SK-N-SH (cell line): ENCODE measurements around the gene TRAF2. TPM values are rescaled to one million over a fixed set of nuclear protein-coding genes. Genes with fewer than 3 reads are reported as not detected.

Experiments
- CTCF ChIA-PET: fragments of 300-600, 350-600 bp; formaldehyde crosslinking; extraction: SDS; loops from one replicate; lab custom pipeline; 2021; lab: Yijun Ruan, JAX
- POLR2A ChIA-PET: fragments of 350-600 bp; sonication (Branson Sonifier 250); formaldehyde crosslinking; extraction: SDS; loops from one replicate; lab custom pipeline; 2020; ENCODE audit warnings: antibody characterized with exemption, inconsistent platforms; lab: Yijun Ruan, JAX
- DNase-seq: peaks from one replicate; pipeline ENCODE4 v3.0.0; 2012
- H2AFZ ChIP-seq: fragments of 200-600 bp; sonication (generic); 2 replicates; pipeline ENCODE4 v1.8.1; 2016; ENCODE audit warnings: antibody characterized with exemption, mild to moderate bottlenecking, low read depth
- H3F3A ChIP-seq: fragments of 200-600 bp; sonication (generic); replicated peaks from 2 replicates; pipeline ENCODE3; 2016; ENCODE audit warnings: antibody characterized with exemption, mild to moderate bottlenecking; ENCODE audit not compliant: insufficient read depth
- H3K27ac ChIP-seq, 2 experiments: fragments of 200-500 bp in 1 of 2; fragments of 200-600 bp in 1 of 2; sonication (Bioruptor generic) in 1 of 2; sonication (generic), shearing (Covaris generic) in 1 of 2; 2 replicates each; pipeline versions ENCODE4 v1.5.1 to v1.6.1; 2014 to 2016; ENCODE audit warnings: low read depth in 2 of 2, inconsistent platforms in 1 of 2, low read length in 1 of 2, mild to moderate bottlenecking in 1 of 2, mixed read lengths in 1 of 2
- H3K27me3 ChIP-seq: fragments of 200-600 bp; sonication (generic), shearing (Covaris generic); 2 replicates; pipeline ENCODE4 v1.6.1; 2016; ENCODE audit warnings: mixed run types; ENCODE audit not compliant: insufficient read depth
- H3K36me3 ChIP-seq, 2 experiments: fragments of 200-500 bp in 1 of 2; fragments of 200-600 bp in 1 of 2; sonication (Bioruptor generic) in 1 of 2; sonication (generic) in 1 of 2; replicated peaks in 1 of 2; 2 replicates each; pipeline versions ENCODE3 to v1.5.1; 2014 to 2016; ENCODE audit warnings: low read length in 1 of 2, mild to moderate bottlenecking in 1 of 2; ENCODE audit not compliant: insufficient read depth in 2 of 2, control insufficient read depth in 1 of 2
- H3K4me1 ChIP-seq, 2 experiments: fragments of 200-500 bp in 1 of 2; fragments of 200-600 bp in 1 of 2; sonication (Bioruptor generic) in 1 of 2; sonication (generic), shearing (Covaris generic) in 1 of 2; 2 replicates each; pipeline versions ENCODE4 v1.5.1 to v1.6.1; 2014 to 2016; ENCODE audit warnings: low read depth in 1 of 2, low read length in 1 of 2, mixed run types in 1 of 2; ENCODE audit not compliant: insufficient read depth in 2 of 2, control insufficient read depth in 1 of 2
- H3K4me2 ChIP-seq: fragments of 200-600 bp; sonication (generic), shearing (Covaris generic); 2 replicates; pipeline ENCODE4 v1.6.1; 2017; ENCODE audit warnings: mixed run types
- H3K4me3 ChIP-seq, 2 experiments: fragments of 200-500 bp in 1 of 2; fragments of 200-600 bp in 1 of 2; sonication (Bioruptor generic) in 1 of 2; sonication (generic), shearing (Covaris generic) in 1 of 2; 2 replicates each; pipeline versions ENCODE4 v1.5.1 to v1.8.1; 2014 to 2016; ENCODE audit warnings: low read depth in 2 of 2, inconsistent platforms in 1 of 2, low read length in 1 of 2, mild to moderate bottlenecking in 1 of 2, mixed read lengths in 1 of 2, moderate library complexity in 1 of 2
- H3K79me2 ChIP-seq: fragments of 200-600 bp; sonication (generic); 2 replicates; pipeline ENCODE4 v1.8.1; 2017; ENCODE audit warnings: mild to moderate bottlenecking; ENCODE audit not compliant: insufficient read depth
- H3K9ac ChIP-seq: fragments of 200-600 bp; sonication (generic); 2 replicates; pipeline ENCODE4 v1.6.1; 2017; ENCODE audit warnings: mixed run types
- H3K9me2 ChIP-seq: fragments of 200-600 bp; sonication (generic); 2 replicates; pipeline ENCODE4 v1.6.1; 2017; ENCODE audit warnings: mixed run types
- H3K9me3 ChIP-seq: fragments of 200-600 bp; sonication (generic); 2 replicates; pipeline ENCODE4 v1.6.1; 2017; ENCODE audit warnings: mixed run types, mild to moderate bottlenecking, moderate library complexity
- H4K20me1 ChIP-seq: fragments of 200-600 bp; sonication (generic); 2 replicates; pipeline ENCODE4 v1.6.1; 2017; ENCODE audit warnings: mild to moderate bottlenecking, mixed run types; ENCODE audit not compliant: insufficient read depth
- ELF1 ChIP-seq: IDR thresholded peaks from 2 replicates; pipeline ENCODE4 v1.4.0; 2012
- EP300 ChIP-seq, 2 experiments: IDR thresholded peaks; 2 replicates each; pipeline versions ENCODE4 v1.4.0 to v1.6.1; 2012; ENCODE audit warnings: borderline replicate concordance in 1 of 2, low read depth in 1 of 2, low read length in 1 of 2
- JUND ChIP-seq: IDR thresholded peaks from 2 replicates; pipeline ENCODE4 v1.4.0; 2012
- MEF2A ChIP-seq: IDR thresholded peaks from 2 replicates; pipeline ENCODE4 v1.4.0; 2012; ENCODE audit warnings: low read depth, borderline replicate concordance
- NFIC ChIP-seq: IDR thresholded peaks from 2 replicates; pipeline ENCODE4 v1.4.0; 2012; ENCODE audit warnings: borderline replicate concordance
- PBX3 ChIP-seq: IDR thresholded peaks from 2 replicates; pipeline ENCODE4; 2012
- RCOR1 ChIP-seq: fragments of 150-350 bp; IDR thresholded peaks from 2 replicates; pipeline ENCODE4 v1.6.1; 2017; ENCODE audit warnings: antibody characterized with exemption, low read length
- TAF1 ChIP-seq: IDR thresholded peaks from 2 replicates; pipeline ENCODE4 v1.6.1; 2012; ENCODE audit warnings: low read depth, mild to moderate bottlenecking, low read length, moderate library complexity, borderline replicate concordance
- TEAD4 ChIP-seq: IDR thresholded peaks from 2 replicates; pipeline ENCODE4 v1.4.0; 2012; ENCODE audit warnings: mild to moderate bottlenecking, borderline replicate concordance; ENCODE audit not compliant: insufficient read depth
- USF2 ChIP-seq: fragments of 150-350 bp; IDR thresholded peaks from 2 replicates; pipeline ENCODE4 v1.6.1; 2017; ENCODE audit warnings: antibody characterized with exemption, low read length, low read depth, borderline replicate concordance
- YY1 ChIP-seq: IDR thresholded peaks from 2 replicates; pipeline ENCODE4 v1.4.0; 2012; ENCODE audit warnings: low read depth, mild to moderate bottlenecking
- WGBS: methylation state at CpG from one replicate; pipeline ENCODE4 v1.1.6; 2017; ENCODE audit warnings: low lambda C conversion rate; 5-methylcytosine and 5-hydroxymethylcytosine counted together
- polyA plus RNA-seq, 3 experiments: library from polyadenylated mRNA; depleted of rRNA; stranded (reverse); fragments of >200 nt; gene quantifications; 2 replicates each; pipeline ENCODE4 v1.2.3, GENCODE V29; 2012

The TRAF2 gene
- polyA plus RNA-seq, 1 of the 3 experiments (the other 2 are of a cell fraction) = 15.4 TPM

- Histone ChIP-seq H3K4me3 (no peak overlapping the region), H3K9me2 (no peaks in the 10 kb centered on the region), H3K9me3 (no peaks in the 10 kb centered on the region), H3K9ac (no peak overlapping the region), H2AFZ (no peak overlapping the region), H3K27ac (no peak overlapping the region), H3K4me2 (no peak overlapping the region), H3F3A (no peaks in the 10 kb centered on the region), H3K36me3 (no peaks in the 10 kb centered on the region), H3K27me3 (no peaks in the 10 kb centered on the region), H4K20me1 (no peaks in the 10 kb centered on the region), H3K4me1 (peaks cover 0 to 8% of the 10 kb centered on the region in 2 experiments; a peak in 1 of 4 replicates), H3K79me2 (no peaks in the 10 kb centered on the region)
- no peak for DNase-seq
- TF ChIP-seq USF2 (no peak), PBX3 (no peak), JUND (no peak), RCOR1 (no peak), NFIC (no peak), TEAD4 (no peak), YY1 (no peak), MEF2A (no peak), ELF1 (no peak), TAF1 (no peak)
- CTCF ChIA-PET = interaction anchor here (1.0 to 1.6 kb wide), 2 partner anchors 9 to 18 kb away, joined by 4 to 6 read pairs; partner anchors contain the start of genes C8G and FBXW5
- 87% methylated on average over 9 of the region's 9 CpGs for WGBS
- POLR2A ChIA-PET = interaction anchor here (0.6 kb wide), 1 partner anchor 8 kb away, joined by 4 read pairs; no protein-coding TSS in a partner anchor
Measured at GRCh38 chr9:136962163-136962562, 75.8 kb downstream of the TRAF2 start.

GRCh38 chr9:136962701-136963248 lies 76.5 kb downstream of the TRAF2 start:
- DNase-seq = no peak
- Histone ChIP-seq H3K4me1 (peaks cover 0 to 8% of the 10 kb centered on the region in 2 experiments; a peak in 1 of 4 replicates), H3F3A (no peaks in the 10 kb centered on the region), H2AFZ (no peak overlapping the region), H3K27ac (no peak overlapping the region), H3K9me2 (no peaks in the 10 kb centered on the region), H3K4me3 (no peak overlapping the region)
- ChIA-PET CTCF (interaction anchor here (0.6 to 1.6 kb wide), 3 partner anchors 8 to 68 kb away, joined by 3 to 6 read pairs (median 4); partner anchors contain the start of genes C8G and FBXW5), POLR2A (interaction anchor here (0.6 kb wide), 1 partner anchor 8 kb away, joined by 4 read pairs; no protein-coding TSS in a partner anchor)
- 83% methylated on average over 9 of the region's 11 CpGs for WGBS
- TF ChIP-seq EP300 (IDR thresholded peaks at IDR 0.05; ENCODE audit: borderline replicate concordance in 1 of 2, low read depth in 1 of 2, low read length in 1 of 2) = no peak
- no peak for TF ChIP-seq YY1
- no peak for TF ChIP-seq JUND
- TF ChIP-seq USF2 = no peak
- TF ChIP-seq, all 33 proteins: peak for 0
- no peak overlapping the region for H3K9ac ChIP-seq
- H3K4me2 ChIP-seq = no peak overlapping the region
- H3K79me2 ChIP-seq = no peaks in the 10 kb centered on the region
- H3K27me3 ChIP-seq = no peaks in the 10 kb centered on the region
- no peaks in the 10 kb centered on the region for H3K9me3 ChIP-seq
- H3K36me3 ChIP-seq = no peaks in the 10 kb centered on the region
- no peaks in the 10 kb centered on the region for H4K20me1 ChIP-seq
